IPS-18a (cell line): ENCODE measurements around the gene LONP1.

Experiments
- H3K27ac ChIP-seq: one replicate; pipeline ENCODE4 v1.5.1; 2013; ENCODE audit warnings: low read length
- H3K27me3 ChIP-seq: one replicate; pipeline ENCODE4 v1.6.1; 2013; ENCODE audit warnings: mild to moderate bottlenecking, low read length; ENCODE audit not compliant: control insufficient read depth, insufficient read depth
- H3K36me3 ChIP-seq: one replicate; pipeline ENCODE4 v1.6.1; 2013; ENCODE audit warnings: low read depth, low read length; ENCODE audit not compliant: control insufficient read depth
- H3K4me1 ChIP-seq: one replicate; pipeline ENCODE4 v1.6.1; 2013; ENCODE audit warnings: low read depth, low read length; ENCODE audit not compliant: control insufficient read depth
- H3K4me3 ChIP-seq: one replicate; pipeline ENCODE4 v1.5.1; 2013; ENCODE audit warnings: low read length
- H3K9ac ChIP-seq: one replicate; pipeline ENCODE4 v1.6.1; 2013; ENCODE audit warnings: mild to moderate bottlenecking, low read length, moderate library complexity
- H3K9me3 ChIP-seq: one replicate; pipeline ENCODE4 v1.6.1; 2013; ENCODE audit warnings: low read depth, low read length; ENCODE audit not compliant: control insufficient read depth

Gene LONP1

DNA sequence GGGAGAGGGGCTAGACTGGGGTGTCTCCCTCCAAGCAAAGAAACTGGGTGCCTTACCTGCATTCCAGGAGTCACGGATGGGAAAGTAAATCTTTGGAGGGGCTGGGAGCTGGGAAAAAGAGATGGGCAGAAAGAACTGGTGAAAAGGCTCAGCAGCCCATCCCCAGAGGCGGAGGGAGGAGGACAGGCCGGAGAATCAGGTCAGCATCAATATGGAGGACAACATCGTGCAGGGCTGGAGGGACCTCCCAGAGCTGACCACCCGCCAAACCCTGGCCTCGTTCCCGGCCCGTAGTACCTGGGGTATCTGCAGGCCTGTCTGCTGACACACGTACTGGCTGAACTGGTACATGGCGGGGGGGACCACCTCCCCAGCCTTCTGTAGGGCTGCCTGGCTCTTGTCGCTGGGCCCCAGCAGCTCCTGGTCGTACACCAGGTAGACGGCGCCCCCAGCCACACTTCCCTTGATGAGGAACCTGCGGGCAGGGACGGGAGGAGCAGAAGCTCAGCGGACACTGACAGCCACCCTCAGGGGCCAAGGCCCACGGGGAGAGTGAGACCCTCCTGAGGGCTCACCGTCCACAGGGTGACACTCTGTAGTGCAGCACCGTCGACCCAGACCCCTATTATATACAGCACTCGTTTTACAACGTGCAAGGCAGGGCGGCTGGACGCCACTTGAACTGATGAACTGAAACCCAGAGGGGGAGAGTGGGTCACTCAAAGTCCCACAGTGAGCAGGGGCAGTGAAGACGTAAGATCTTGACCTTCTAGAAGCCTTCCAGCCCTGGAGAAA is 40.5 kb downstream of the LONP1 start:
- no peaks in the 10 kb centered on the region for H3K4me1 ChIP-seq
- no peak overlapping the region for H3K27ac ChIP-seq
- no peaks in the 10 kb centered on the region for H3K27me3 ChIP-seq
- peak overlapping the region; percentile 89 for H3K4me3 ChIP-seq
- no peaks in the 10 kb centered on the region for H3K9me3 ChIP-seq
- H3K9ac ChIP-seq: peak overlapping the region; percentile 52
- no peaks in the 10 kb centered on the region for H3K36me3 ChIP-seq

DNA sequence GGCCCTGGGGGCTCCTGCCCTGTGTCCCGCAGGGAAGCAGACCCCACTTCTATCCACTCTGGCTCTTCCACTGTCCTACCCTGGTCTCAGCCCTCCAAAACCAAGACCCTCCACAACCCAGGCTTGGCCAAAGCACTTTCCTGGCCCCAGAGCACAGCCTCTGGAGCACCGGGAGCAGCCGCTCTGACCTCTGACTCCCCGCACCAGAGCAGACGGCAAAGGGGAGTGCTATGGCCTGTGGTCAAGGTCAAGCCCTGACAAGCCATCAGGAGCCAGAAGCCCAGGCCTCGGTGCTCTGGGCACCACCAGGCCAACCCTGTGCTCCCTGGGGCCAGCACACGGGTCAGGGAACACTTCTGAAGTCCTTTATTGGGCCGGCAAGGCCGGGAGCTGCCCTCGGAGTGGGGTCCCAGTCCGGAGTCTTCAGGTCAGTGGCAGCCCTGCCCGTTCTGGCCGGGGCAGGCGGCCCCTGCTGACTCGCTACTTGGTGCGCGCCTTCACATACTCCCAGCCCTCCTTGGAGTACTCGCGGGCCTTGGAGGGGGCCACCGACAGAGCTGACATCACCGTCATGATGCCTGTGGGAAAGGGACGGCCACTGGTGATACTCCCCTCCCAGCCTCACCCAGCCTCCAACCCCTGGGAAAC is 41.8 kb downstream of the LONP1 start:
- no peak overlapping the region for H3K27ac ChIP-seq
- H3K36me3 ChIP-seq: no peaks in the 10 kb centered on the region
- no peak overlapping the region for H3K9ac ChIP-seq
- no peaks in the 10 kb centered on the region for H3K9me3 ChIP-seq
- H3K4me3 ChIP-seq: no peak overlapping the region
- no peaks in the 10 kb centered on the region for H3K27me3 ChIP-seq
- H3K4me1 ChIP-seq: no peaks in the 10 kb centered on the region

DNA sequence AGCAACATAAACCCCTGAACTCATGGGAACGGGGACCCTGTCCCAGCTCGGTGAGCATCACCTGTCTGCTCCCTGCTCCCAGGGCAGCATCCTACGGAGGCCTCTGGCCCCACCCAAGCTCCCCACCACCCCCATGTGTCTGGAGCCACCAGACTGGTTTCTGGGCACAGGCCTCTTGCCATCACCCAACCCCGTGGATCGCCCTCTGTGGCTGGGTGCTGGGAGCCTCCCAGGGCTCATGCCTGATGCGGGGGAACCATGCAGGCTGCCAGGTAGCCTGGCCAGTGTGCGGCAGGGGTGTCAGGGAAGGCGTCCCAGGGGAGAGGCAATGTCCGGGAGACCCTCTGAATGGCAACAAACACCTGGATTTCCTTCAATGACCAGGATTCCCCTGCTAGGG is 42.4 kb downstream of the LONP1 start:
- Histone ChIP-seq H3K27me3 (no peaks in the 10 kb centered on the region), H3K9ac (no peak overlapping the region)

DNA sequence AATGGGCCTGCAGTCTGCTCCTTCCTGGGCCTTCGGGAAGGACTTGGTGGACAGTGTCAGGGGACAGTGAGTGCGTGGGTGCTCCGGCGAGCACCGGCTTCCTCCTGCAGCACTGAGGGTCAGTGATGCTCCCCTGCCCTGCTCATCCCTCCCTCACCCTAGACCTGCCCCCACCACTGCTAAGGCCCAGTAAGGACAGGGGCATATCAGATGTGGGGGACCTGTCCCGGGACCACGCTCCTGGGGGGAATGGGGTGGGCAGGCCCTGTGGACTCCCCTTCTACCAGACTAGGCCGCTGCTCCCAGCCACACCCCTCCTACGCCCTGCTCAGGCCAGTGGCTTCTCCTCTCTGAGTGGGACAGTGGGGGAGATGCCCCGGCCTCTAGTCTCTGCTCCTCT is 42.8 kb downstream of the LONP1 start:
- Histone ChIP-seq H3K4me3 (no peak overlapping the region), H3K4me1 (no peaks in the 10 kb centered on the region), H3K9me3 (no peaks in the 10 kb centered on the region), H3K27me3 (no peaks in the 10 kb centered on the region), H3K36me3 (no peaks in the 10 kb centered on the region), H3K9ac (no peak overlapping the region), H3K27ac (no peak overlapping the region)

More for the DNA sequence above, 42.4 kb downstream of the LONP1 start:
- H3K9me3 ChIP-seq: no peaks in the 10 kb centered on the region
- H3K4me1 ChIP-seq: no peaks in the 10 kb centered on the region
- no peaks in the 10 kb centered on the region for H3K36me3 ChIP-seq
- no peak overlapping the region for H3K4me3 ChIP-seq
- no peak overlapping the region for H3K27ac ChIP-seq

DNA sequence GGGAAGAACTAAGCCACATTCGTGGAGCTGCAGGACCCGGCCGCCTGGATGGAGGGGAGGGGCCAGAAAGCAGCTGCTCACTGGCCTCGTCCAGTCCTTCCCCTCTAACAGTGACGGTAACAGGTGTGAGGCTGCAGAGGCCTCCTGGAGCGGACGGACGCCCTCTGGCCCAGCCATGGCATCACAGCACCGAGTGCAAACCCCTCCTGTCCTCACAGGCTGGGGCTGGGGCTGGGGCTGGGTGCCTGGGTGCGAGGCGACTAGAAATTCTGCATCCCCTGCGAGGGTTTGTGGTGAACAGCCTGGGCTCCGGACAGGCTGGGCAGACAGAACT is 43.2 kb downstream of the LONP1 start:
- Histone ChIP-seq H3K9ac (no peak overlapping the region), H3K4me1 (no peaks in the 10 kb centered on the region), H3K4me3 (no peak overlapping the region), H3K27me3 (no peaks in the 10 kb centered on the region), H3K27ac (no peak overlapping the region), H3K36me3 (no peaks in the 10 kb centered on the region), H3K9me3 (no peaks in the 10 kb centered on the region)

DNA sequence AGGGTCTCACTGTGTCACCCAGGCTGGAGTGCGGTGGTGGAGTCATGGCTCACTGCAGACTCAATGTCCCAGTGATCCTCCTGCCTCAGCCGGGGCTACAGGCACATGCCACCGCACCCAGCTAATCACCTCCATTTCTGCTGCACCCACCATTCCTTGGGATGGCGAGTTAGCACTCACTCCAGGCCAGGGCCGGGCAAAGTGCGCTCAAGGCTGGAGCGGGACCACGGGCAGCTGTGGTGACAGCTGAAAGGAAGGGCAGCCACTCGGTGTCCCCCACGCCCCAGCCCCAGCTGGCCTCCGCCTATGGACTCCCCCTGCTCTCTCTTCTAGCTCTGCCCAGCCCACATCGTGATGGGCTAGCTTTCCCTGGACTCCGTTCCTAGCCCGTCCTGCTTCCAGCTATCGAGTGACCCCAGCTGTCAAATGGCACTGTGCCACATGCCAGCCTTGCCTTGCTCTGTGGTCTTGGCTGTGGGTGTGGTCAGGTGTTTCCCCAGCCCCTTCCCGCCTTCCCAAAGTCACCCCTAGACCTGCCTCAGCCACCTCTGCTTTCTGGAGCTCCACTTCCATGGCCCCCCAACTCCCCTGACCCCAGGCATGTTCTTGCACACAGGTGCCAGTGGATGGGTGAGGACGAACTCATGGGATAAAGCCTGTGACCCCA is 43.7 kb downstream of the LONP1 start:
- Histone ChIP-seq H3K9ac (no peak overlapping the region), H3K4me3 (no peak overlapping the region), H3K4me1 (no peaks in the 10 kb centered on the region), H3K9me3 (no peaks in the 10 kb centered on the region), H3K36me3 (no peaks in the 10 kb centered on the region), H3K27ac (no peak overlapping the region), H3K27me3 (no peaks in the 10 kb centered on the region)

DNA sequence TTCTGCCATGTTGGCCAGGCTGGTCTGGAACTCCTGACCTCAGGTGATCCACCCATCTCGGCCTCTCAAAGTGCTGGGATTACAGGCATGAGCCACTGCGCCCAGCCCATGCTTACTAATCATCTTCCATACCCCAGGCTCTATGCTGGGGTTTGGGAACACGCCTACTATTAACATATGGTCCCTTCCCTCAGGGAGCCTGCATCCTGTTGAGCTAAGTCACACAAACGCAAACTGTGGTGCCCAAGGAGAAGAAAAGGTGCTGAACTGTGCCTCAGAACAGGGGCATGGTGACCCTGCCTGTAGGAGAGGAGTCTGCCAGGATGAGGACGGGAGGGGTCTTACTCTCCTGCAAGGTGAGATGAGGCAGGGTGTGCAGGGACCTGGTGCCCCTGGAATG is 45.2 kb downstream of the LONP1 start:
- Histone ChIP-seq H3K27ac (no peak overlapping the region), H3K9ac (no peak overlapping the region), H3K27me3 (no peaks in the 10 kb centered on the region), H3K36me3 (peaks cover 4% of the 10 kb centered on the region), H3K4me3 (no peak overlapping the region), H3K4me1 (no peaks in the 10 kb centered on the region), H3K9me3 (no peaks in the 10 kb centered on the region)

DNA sequence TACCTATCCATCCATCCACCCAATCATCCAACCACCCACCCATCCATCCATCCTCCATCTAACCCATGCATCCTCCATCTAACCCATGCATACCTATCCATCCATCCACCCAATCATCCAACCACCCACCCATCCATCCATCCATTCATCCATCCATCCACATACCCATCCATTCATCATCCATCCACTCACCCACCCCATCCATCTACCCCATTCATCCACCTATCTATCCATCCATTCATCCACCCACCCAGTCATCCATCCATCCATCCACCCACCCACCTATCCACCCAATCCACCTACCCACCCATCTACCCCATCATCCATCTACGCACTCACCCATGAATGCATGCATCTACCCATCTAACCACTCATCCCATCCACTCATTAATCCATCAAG is 46.2 kb downstream of the LONP1 start:
- H3K9me3 ChIP-seq: no peaks in the 10 kb centered on the region
- H3K27me3 ChIP-seq: no peaks in the 10 kb centered on the region
- no peak overlapping the region for H3K9ac ChIP-seq
- no peaks in the 10 kb centered on the region for H3K4me1 ChIP-seq
- peaks cover 12% of the 10 kb centered on the region for H3K36me3 ChIP-seq
- H3K4me3 ChIP-seq: no peak overlapping the region
- H3K27ac ChIP-seq: no peak overlapping the region

DNA sequence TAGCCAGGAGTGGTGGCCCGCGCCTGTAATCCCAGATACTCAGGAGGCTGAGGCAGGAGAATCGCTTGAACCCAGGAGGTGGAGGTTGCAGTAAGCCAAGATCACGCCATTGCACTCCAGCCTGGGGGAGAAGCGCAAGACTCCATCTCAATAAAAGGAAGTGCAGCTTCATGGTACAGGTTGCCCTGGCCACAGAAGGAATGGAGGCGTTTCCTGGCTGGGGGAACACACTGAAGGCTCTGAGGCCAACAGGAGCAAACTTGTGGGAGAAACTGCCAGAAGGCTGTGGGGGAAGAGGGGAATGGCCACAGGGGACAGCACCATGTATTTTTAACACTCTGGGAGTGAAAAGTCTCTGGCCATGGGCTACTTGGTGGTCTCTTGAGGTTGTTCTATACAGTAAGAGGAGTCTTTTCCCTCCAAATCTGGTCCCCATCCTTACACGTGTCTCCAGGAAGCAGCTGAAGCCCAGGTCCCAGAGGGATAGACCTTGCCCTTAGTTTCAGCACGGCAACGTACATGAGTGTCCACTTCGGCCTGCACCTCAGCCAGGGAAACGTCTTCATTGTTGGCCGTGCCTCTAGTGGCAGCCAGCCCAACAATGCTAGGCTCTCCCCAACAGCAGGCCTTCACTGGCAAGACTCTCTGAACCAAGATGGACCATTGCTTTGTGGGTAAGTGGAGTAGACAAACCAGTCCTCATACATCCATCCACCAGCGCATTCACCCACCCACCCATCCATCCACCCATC is 47.1 kb downstream of the LONP1 start:
- Histone ChIP-seq H3K36me3 (peaks cover 18% of the 10 kb centered on the region), H3K27ac (no peak overlapping the region), H3K4me3 (no peak overlapping the region), H3K9ac (no peak overlapping the region), H3K27me3 (no peaks in the 10 kb centered on the region), H3K4me1 (no peaks in the 10 kb centered on the region), H3K9me3 (no peaks in the 10 kb centered on the region)

DNA sequence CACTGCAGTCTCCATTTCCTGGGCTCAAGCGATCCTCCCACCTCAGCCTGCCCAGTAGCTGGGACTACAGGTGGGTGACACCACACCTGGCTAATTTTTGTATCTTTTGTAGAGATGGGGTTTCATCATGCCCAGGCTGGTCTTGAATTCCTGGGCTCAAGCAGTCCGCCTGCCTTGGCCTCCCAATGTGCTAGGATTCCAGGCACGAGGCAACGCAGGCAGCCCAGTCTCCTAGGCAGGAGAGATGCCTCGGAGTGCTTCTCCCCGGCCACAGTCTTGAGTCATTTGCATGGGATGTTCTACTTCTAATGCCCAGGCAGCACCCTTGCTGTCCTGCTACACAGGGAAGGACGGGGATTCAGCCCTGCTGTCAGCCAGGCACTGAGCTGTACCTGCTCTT is 48.3 kb downstream of the LONP1 start:
- H3K27me3 ChIP-seq: no peaks in the 10 kb centered on the region
- no peak overlapping the region for H3K27ac ChIP-seq
- peaks cover 30% of the 10 kb centered on the region for H3K36me3 ChIP-seq
- H3K4me1 ChIP-seq: no peaks in the 10 kb centered on the region
- no peak overlapping the region for H3K4me3 ChIP-seq
- no peak overlapping the region for H3K9ac ChIP-seq
- H3K9me3 ChIP-seq: no peaks in the 10 kb centered on the region

DNA sequence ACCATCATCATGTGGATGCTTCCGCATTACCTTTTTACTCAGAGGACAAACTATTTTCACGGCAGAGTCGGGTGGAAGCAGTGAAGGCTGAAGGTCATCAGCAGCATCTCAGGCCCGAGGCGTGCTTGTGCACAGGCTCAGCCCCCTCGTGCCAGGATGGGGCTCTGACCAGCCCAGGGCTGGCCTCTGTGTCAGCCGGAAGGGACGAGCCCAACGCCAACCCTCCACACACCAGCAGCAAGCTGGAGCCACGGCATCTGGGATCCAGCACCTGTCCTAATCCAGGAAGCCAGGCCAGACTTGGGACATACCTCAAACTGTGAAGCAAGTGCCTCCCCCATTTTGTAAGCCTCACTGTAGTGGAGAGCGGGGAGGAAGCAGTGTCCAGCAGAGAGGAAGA is 50.7 kb downstream of the LONP1 start:
- no peak overlapping the region for H3K9ac ChIP-seq
- no peak overlapping the region for H3K27ac ChIP-seq
- H3K4me1 ChIP-seq: no peaks in the 10 kb centered on the region
- no peaks in the 10 kb centered on the region for H3K27me3 ChIP-seq
- H3K36me3 ChIP-seq: peaks cover 54% of the 10 kb centered on the region
- no peaks in the 10 kb centered on the region for H3K9me3 ChIP-seq
- H3K4me3 ChIP-seq: no peak overlapping the region
